Gastrocnemius medialis (tissue), 4 donors: Measurements from ENCODE around the gene ITLN2.

Experiments
- CTCF ChIP-seq, 5 experiments: fragments of 450-650 bp in 3 of 5; fragments of 200-600 bp in 2 of 5; sonication (generic) in 2 of 5; IDR thresholded peaks in 4 of 5; conservative IDR thresholded peaks in 1 of 5; 1 replicate in 4 of 5; 2 replicates in 1 of 5; pipeline ENCODE4 v1.5.1; 2016 to 2019; ENCODE audit warnings: antibody characterized with exemption in 5 of 5, mild to moderate bottlenecking in 3 of 5, moderate library complexity in 3 of 5
- POLR2A ChIP-seq, 2 donors: fragments of 450-650 bp; IDR thresholded peaks; one replicate each; pipeline ENCODE4 v1.6.1; 2017; ENCODE audit warnings: antibody characterized with exemption in 2 of 2, mild to moderate bottlenecking in 2 of 2, moderate library complexity in 2 of 2

- TF ChIP-seq POLR2A (IDR thresholded peaks at IDR 0.05), result no peak
- no peak for TF ChIP-seq CTCF (IDR thresholded peaks at IDR 0.05 in 4 of 5, conservative IDR thresholded peaks at IDR 0.05 in 1 of 5)
Measured at GRCh38 chr1:160935527-160936258, 18.9 kb downstream of the ITLN2 start.
